HG02981 (cell line): ENCODE results near the gene SLC6A9.

Experiments used
- ATAC-seq: cut with Tn5 transposase; IDR thresholded peaks from one replicate; pipeline ENCODE4 v1.9.1; 2021; ENCODE audit warnings: mild to moderate bottlenecking, moderate library complexity; ENCODE audit not compliant: unreplicated experiment

Gene SLC6A9

GRCh38 chr1:44031252-44032169 is at the start of gene SLC6A9:
TSS of gene SLC6A9 (minus strand) at chr1:44031462. CDS start at chr1:44024277, 7,185 bp downstream.
- ATAC-seq, result no peak

GRCh38 chr1:44079566-44079965 is 48.3 kb upstream of the SLC6A9 start:
- ATAC-seq, result no peak

GRCh38 chr1:44078104-44078503 is 46.8 kb upstream of the SLC6A9 start:
- no peak for ATAC-seq

GRCh38 chr1:44077421-44077820 is 46.2 kb upstream of the SLC6A9 start:
- ATAC-seq, result no peak

GRCh38 chr1:44076066-44076465 is 44.8 kb upstream of the SLC6A9 start:
- no peak for ATAC-seq

GRCh38 chr1:44074415-44074814 is 43.2 kb upstream of the SLC6A9 start:
- ATAC-seq, result no peak

- no peak for ATAC-seq
Observed at GRCh38 chr1:44073528-44073927, 42.3 kb upstream of the SLC6A9 start.

GRCh38 chr1:44072821-44073220 is 41.6 kb upstream of the SLC6A9 start:
- no peak for ATAC-seq

- ATAC-seq, result no peak
Observed at GRCh38 chr1:44072204-44072603, 40.9 kb upstream of the SLC6A9 start.

GRCh38 chr1:44071461-44071860 is 40.2 kb upstream of the SLC6A9 start:
- no peak for ATAC-seq

- no peak for ATAC-seq
Observed at GRCh38 chr1:44068442-44068921, 37.2 kb upstream of the SLC6A9 start.

- ATAC-seq, result no peak
Observed at GRCh38 chr1:44067266-44068250, 36.3 kb upstream of the SLC6A9 start.

- ATAC-seq, result no peak
Observed at GRCh38 chr1:44062656-44063179, 31.5 kb upstream of the SLC6A9 start.

- no peak for ATAC-seq
Observed at GRCh38 chr1:44061857-44062256, 30.6 kb upstream of the SLC6A9 start.

- ATAC-seq, result no peak
Observed at GRCh38 chr1:44060830-44061267, 29.6 kb upstream of the SLC6A9 start.

GRCh38 chr1:44059664-44060355 is 28.5 kb upstream of the SLC6A9 start:
- ATAC-seq, result no peak

- ATAC-seq, result no peak
Observed at GRCh38 chr1:44059212-44059611, 27.9 kb upstream of the SLC6A9 start.

- no peak for ATAC-seq
Observed at GRCh38 chr1:44057293-44057692, 26.0 kb upstream of the SLC6A9 start.

GRCh38 chr1:44053394-44053793 is 22.1 kb upstream of the SLC6A9 start:
- no peak for ATAC-seq

- ATAC-seq, result no peak
Observed at GRCh38 chr1:44050261-44050660, 19.0 kb upstream of the SLC6A9 start.
